H1 (cell line): ENCODE measurements around the gene STEAP4. TPM values are rescaled to one million over a fixed set of nuclear protein-coding genes. Genes with fewer than 3 reads are reported as not detected.

Experiments
- CTCF ChIA-PET: fragments of 300-600 bp; sonication (Branson Sonifier 250); formaldehyde crosslinking; loops from one replicate; lab custom pipeline; 2021; ENCODE audit not compliant: partially characterized antibody; lab: Charles Lee
- POLR2A ChIA-PET: fragments of 300-600 bp; sonication (Branson Sonifier 250); formaldehyde crosslinking; loops from one replicate; lab custom pipeline; 2021; ENCODE audit warnings: inconsistent platforms; ENCODE audit not compliant: partially characterized antibody; lab: Charles Lee
- DNase-seq, 2 experiments: peaks; one replicate each; pipeline versions ENCODE4 v3.0.0 to v3.0.0-alpha.2; 2010 to 2022; ENCODE audit warnings: low spot score in 2 of 2, low read depth in 1 of 2, mixed read lengths in 1 of 2
- FAIRE-seq: peaks from 2 replicates; lab custom pipeline; 2011; peaks lifted over from hg19 to GRCh38; lab: Jason Lieb, UNC
- H2AFZ ChIP-seq: 2 replicates; pipeline ENCODE4 v1.8.1; 2012; ENCODE audit warnings: low read length, inconsistent platforms
- H2AK5ac ChIP-seq: 2 replicates; pipeline ENCODE4 v1.6.1; 2013; ENCODE audit warnings: low read depth, low read length
- H2BK120ac ChIP-seq: replicated peaks from 2 replicates; pipeline ENCODE3; 2013; ENCODE audit warnings: low read depth, low read length, inconsistent platforms
- H2BK12ac ChIP-seq: 2 replicates; pipeline ENCODE4 v1.6.1; 2013; ENCODE audit warnings: low read depth, low read length
- H2BK15ac ChIP-seq: 2 replicates; pipeline ENCODE4 v1.6.1; 2013; ENCODE audit warnings: low read length
- H2BK20ac ChIP-seq: 2 replicates; pipeline ENCODE4 v1.6.1; 2013; ENCODE audit warnings: low read length
- H2BK5ac ChIP-seq: 2 replicates; pipeline ENCODE4 v1.6.1; 2013; ENCODE audit warnings: low read depth, low read length
- H3K14ac ChIP-seq: 2 replicates; pipeline ENCODE4 v1.6.1; 2013; ENCODE audit warnings: inconsistent platforms; ENCODE audit not compliant: insufficient read length
- H3K18ac ChIP-seq: 2 replicates; pipeline ENCODE4 v1.6.1; 2013; ENCODE audit warnings: low read length; ENCODE audit errors: extremely low read depth
- H3K23ac ChIP-seq: 2 replicates; pipeline ENCODE4 v1.6.1; 2013; ENCODE audit warnings: inconsistent platforms; ENCODE audit not compliant: insufficient read length
- H3K23me2 ChIP-seq: 2 replicates; pipeline ENCODE4 v1.6.1; 2013; ENCODE audit warnings: low read depth, low read length
- H3K27ac ChIP-seq: 2 replicates; pipeline ENCODE4 v1.6.1; 2011; ENCODE audit warnings: low read depth, low read length, inconsistent platforms
- H3K27me3 ChIP-seq, 4 experiments: replicated peaks in 1 of 4; 1 replicate in 1 of 4; 2 replicates in 3 of 4; pipeline versions ENCODE4 v1.6.1 to v1.8.1; 2011 to 2013; ENCODE audit warnings: low read length in 3 of 4, mild to moderate bottlenecking in 3 of 4, inconsistent platforms in 2 of 4, mixed read lengths in 2 of 4, moderate library complexity in 1 of 4; ENCODE audit not compliant: control insufficient read depth in 3 of 4, insufficient read depth in 3 of 4; ENCODE audit errors: extremely low read depth in 1 of 4
- H3K36me3 ChIP-seq, 4 experiments: 2 replicates each; pipeline versions ENCODE4 v1.6.1 to v1.8.1; 2011 to 2013; ENCODE audit warnings: mild to moderate bottlenecking in 4 of 4, low read length in 3 of 4, moderate library complexity in 2 of 4, control low read depth in 1 of 4, inconsistent platforms in 1 of 4; ENCODE audit not compliant: insufficient read depth in 4 of 4, control insufficient read depth in 2 of 4
- H3K4ac ChIP-seq: replicated peaks from 2 replicates; pipeline ENCODE3; 2013; ENCODE audit warnings: low read length, low read depth, mixed read lengths, inconsistent platforms; ENCODE audit not compliant: insufficient read length
- H3K4me1 ChIP-seq, 4 experiments: replicated peaks in 1 of 4; 1 replicate in 1 of 4; 2 replicates in 3 of 4; pipeline versions ENCODE4 v1.6.1 to v1.8.1; 2011 to 2013; ENCODE audit warnings: low read length in 3 of 4, inconsistent platforms in 2 of 4, mixed read lengths in 1 of 4; ENCODE audit not compliant: insufficient read depth in 4 of 4, control insufficient read depth in 3 of 4
- H3K4me2 ChIP-seq, 2 experiments: 2 replicates each; pipeline versions ENCODE4 v1.6.1 to v1.8.1; 2011 to 2013; ENCODE audit warnings: low read depth in 2 of 2, low read length in 2 of 2, control low read depth in 1 of 2, inconsistent platforms in 1 of 2, mild to moderate bottlenecking in 1 of 2; ENCODE audit not compliant: insufficient read depth in 1 of 2
- H3K4me3 ChIP-seq, 4 experiments: fragments of 200-600, 300-600 bp in 1 of 4; sonication (generic), shearing (Covaris generic), sonication (Bioruptor Twin) in 1 of 4; 2 replicates each; pipeline versions ENCODE4 v1.5.1 to v1.8.1; 2011 to 2016; ENCODE audit warnings: low read length in 4 of 4, low read depth in 3 of 4, control low read depth in 2 of 4, inconsistent platforms in 2 of 4, mild to moderate bottlenecking in 2 of 4, mixed read lengths in 1 of 4, moderate library complexity in 1 of 4; ENCODE audit not compliant: insufficient read depth in 2 of 4; ENCODE audit errors: extremely low read depth in 1 of 4
- H3K56ac ChIP-seq: replicated peaks from 2 replicates; pipeline ENCODE3; 2013; ENCODE audit warnings: low read depth, mild to moderate bottlenecking, mixed read lengths, low read length, inconsistent platforms; ENCODE audit not compliant: insufficient read length
- H3K79me1 ChIP-seq: 2 replicates; pipeline ENCODE4 v1.6.1; 2013; ENCODE audit warnings: low read depth, low read length, control low read depth
- H3K79me2 ChIP-seq, 2 experiments: 2 replicates each; pipeline versions ENCODE4 v1.6.1 to v1.8.1; 2012 to 2013; ENCODE audit warnings: low read length in 2 of 2, mild to moderate bottlenecking in 2 of 2, inconsistent platforms in 1 of 2; ENCODE audit not compliant: insufficient read depth in 2 of 2, control insufficient read depth in 1 of 2
- H3K9ac ChIP-seq, 4 experiments: replicated peaks in 1 of 4; 1 replicate in 1 of 4; 2 replicates in 3 of 4; pipeline versions ENCODE4 v1.6.1 to v1.8.1; 2011 to 2013; ENCODE audit warnings: low read depth in 3 of 4, low read length in 3 of 4, control low read depth in 2 of 4, mild to moderate bottlenecking in 2 of 4, moderate library complexity in 2 of 4, inconsistent platforms in 1 of 4; ENCODE audit errors: extremely low read depth in 1 of 4
- H3K9me3 ChIP-seq, 2 experiments: 2 replicates each; pipeline versions ENCODE4 v1.6.1 to v1.8.1; 2012 to 2013; ENCODE audit warnings: mild to moderate bottlenecking in 2 of 2, moderate library complexity in 2 of 2, control low read depth in 1 of 2, inconsistent platforms in 1 of 2, low read depth in 1 of 2, low read length in 1 of 2, mixed read lengths in 1 of 2; ENCODE audit not compliant: insufficient read depth in 2 of 2
- H4K20me1 ChIP-seq, 2 experiments: replicated peaks in 1 of 2; 2 replicates each; pipeline versions ENCODE3 to v1.8.1; 2011 to 2013; ENCODE audit warnings: inconsistent platforms in 2 of 2, low read length in 2 of 2, mild to moderate bottlenecking in 1 of 2; ENCODE audit not compliant: insufficient read depth in 2 of 2, control insufficient read depth in 1 of 2
- H4K5ac ChIP-seq: 2 replicates; pipeline ENCODE4 v1.6.1; 2013; ENCODE audit warnings: low read length, low read depth, mixed read lengths, inconsistent platforms; ENCODE audit not compliant: insufficient read length
- H4K8ac ChIP-seq: 2 replicates; pipeline ENCODE4 v1.8.0; 2013; ENCODE audit warnings: mild to moderate bottlenecking, moderate library complexity, low read length, inconsistent platforms; ENCODE audit not compliant: insufficient read depth; ENCODE audit errors: extremely low read depth
- H4K91ac ChIP-seq: replicated peaks from 2 replicates; pipeline ENCODE3; 2013; ENCODE audit warnings: low read length, mixed read lengths, inconsistent platforms; ENCODE audit not compliant: insufficient read length
- ASH2L ChIP-seq: fragments of 200-600, 300-600 bp; sonication (generic); IDR thresholded peaks from one replicate; pipeline ENCODE4 v1.7.1; 2017; ENCODE audit warnings: low read length
- ATF3 ChIP-seq: IDR thresholded peaks from 2 replicates; pipeline ENCODE4 v1.6.1; 2011; ENCODE audit warnings: low read depth, mild to moderate bottlenecking, low read length; ENCODE audit not compliant: insufficient read depth
- CBX8 ChIP-seq: fragments of 300-800, 300-1000 bp; sonication (generic); IDR thresholded peaks from 2 replicates; pipeline ENCODE4 v1.7.1; 2016; ENCODE audit warnings: low read depth, low read length, borderline replicate concordance
- RNF2 ChIP-seq: fragments of 200-900, 300-1000 bp; sonication (generic); IDR thresholded peaks from 2 replicates; pipeline ENCODE4 v1.7.1; 2016; ENCODE audit warnings: borderline replicate concordance, low read depth, mild to moderate bottlenecking, antibody characterized with exemption, low read length; ENCODE audit not compliant: poor library complexity, severe bottlenecking; ENCODE audit errors: missing control alignments
- TAF7 ChIP-seq: optimal IDR thresholded peaks from 2 replicates; pipeline ENCODE3; 2011; ENCODE audit warnings: low read depth, mild to moderate bottlenecking, inconsistent platforms, low read length, moderate library complexity, borderline replicate concordance
- WGBS, 2 experiments: shearing (Covaris generic) in 1 of 2; methylation state at CpG; one replicate each; pipeline versions ENCODE4 v1.1.6 to v1.1.7; 2013 to 2015; ENCODE audit warnings: low lambda C conversion rate in 2 of 2, mixed read lengths in 2 of 2, inconsistent platforms in 1 of 2, low coverage in 1 of 2, missing lambda C conversion rate in 1 of 2; ENCODE audit not compliant: insufficient replicate concordance in 2 of 2, insufficient coverage in 1 of 2, insufficient read length in 1 of 2; ENCODE audit errors: extremely low coverage in 1 of 2, missing lambda C conversion rate in 1 of 2; 5-methylcytosine and 5-hydroxymethylcytosine counted together
- polyA plus RNA-seq, 7 experiments: library from polyadenylated mRNA; depleted of rRNA in 3 of 7; stranded (reverse) in 5 of 7; unstranded in 2 of 7; fragments of >200 nt in 5 of 7; fragments of 200-250 nt in 2 of 7; gene quantifications; 1 replicate in 5 of 7; 2 replicates in 1 of 7; 4 replicates in 1 of 7; pipeline versions ENCODE4 v1.2.1 to v1.2.3, GENCODE V29; 2011 to 2013; ENCODE audit warnings: missing spikeins in 2 of 7, mixed read lengths in 2 of 7
- total RNA-seq: library from RNA; stranded (reverse); fragmentation: NEBNext Ultra II Directional; extraction: Animal tissue kit (Norgen Biotek cat#: 25700); gene quantifications from 2 replicates; pipeline ENCODE4 v1.2.1, GENCODE V29; 2021

Gene STEAP4
- total and polyA plus RNA-seq, 2 of the 8 experiments (the other 6 are each of a cell fraction or from before 2014, with no cell fraction given), result under 0.01 TPM; not detected in 1

DNA sequence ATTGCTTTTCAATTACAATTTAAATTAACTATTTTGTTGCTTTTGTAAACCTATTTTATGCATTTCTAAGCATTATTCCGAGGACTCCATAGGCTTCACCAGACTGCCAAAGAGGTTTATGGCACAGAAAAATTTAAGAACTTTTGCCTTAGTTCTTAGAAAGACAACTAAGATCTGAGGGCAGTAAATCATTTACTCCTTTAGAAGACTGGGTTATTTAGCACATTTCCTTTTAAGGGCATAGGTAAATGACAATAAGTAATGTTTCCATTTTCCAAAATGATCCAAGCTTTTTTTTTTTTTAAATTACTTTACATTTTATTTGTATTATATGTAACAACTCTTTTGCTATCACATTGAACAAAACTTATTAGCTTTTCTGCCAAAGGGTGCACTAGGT lies 15.0 kb upstream of the STEAP4 start:
- no peak overlapping the region for H3K4ac ChIP-seq
- WGBS, 2 experiments, result 96% methylated on average over 1 of the region's 1 CpG; no CpG with 5 or more reads in 1 of the 2 experiments
- H3K36me3 ChIP-seq, result no peaks in the 10 kb centered on the region
- POLR2A ChIA-PET, result no interaction called here
- H2BK12ac ChIP-seq, result no peak overlapping the region
- no peak overlapping the region for H3K14ac ChIP-seq
- H3K23ac ChIP-seq, result no peak overlapping the region
- H3K23me2 ChIP-seq, result no peaks in the 10 kb centered on the region; the same call in 1 of the 2 replicates
- H2BK20ac ChIP-seq, result no peak overlapping the region
- H4K8ac ChIP-seq, result no peak overlapping the region
- no peak overlapping the region for H2BK120ac ChIP-seq
- no peaks in the 10 kb centered on the region for H3K4me1 ChIP-seq
- no peaks in the 10 kb centered on the region for H3K27me3 ChIP-seq
- DNase-seq (no peak), FAIRE-seq (no peak)
- H3K4me3 ChIP-seq, result no peak overlapping the region
- no peak overlapping the region for H2BK5ac ChIP-seq
- no peak overlapping the region for H3K4me2 ChIP-seq
- CTCF ChIA-PET, result interaction anchor here (0.6 to 1.5 kb wide), 3 partner anchors 9 to 1249 kb away, joined by 3 to 4 read pairs (median 4); no protein-coding TSS in a partner anchor
- H3K56ac ChIP-seq, result no peak overlapping the region
- H2BK15ac ChIP-seq, result no peak overlapping the region
- no peak overlapping the region for H3K18ac ChIP-seq
- no peaks in the 10 kb centered on the region for H3K9me3 ChIP-seq
- no peak overlapping the region for H3K9ac ChIP-seq
- no peaks in the 10 kb centered on the region for H3K79me2 ChIP-seq
- no peaks in the 10 kb centered on the region for H3K79me1 ChIP-seq
- no peak overlapping the region for H2AK5ac ChIP-seq
- no peak overlapping the region for H3K27ac ChIP-seq
- no peak overlapping the region for H2AFZ ChIP-seq
- TF ChIP-seq ASH2L, result no peak
- TF ChIP-seq RNF2, result no peak
- no peak for TF ChIP-seq CBX8
- TF ChIP-seq ATF3, result no peak
- no peak for TF ChIP-seq TAF7
- TF ChIP-seq, all 59 proteins: peak for 0
- Histone ChIP-seq H4K5ac (no peak overlapping the region), H4K91ac (no peak overlapping the region), H4K20me1 (no peaks in the 10 kb centered on the region)
